Stimulated activated CD8-positive, alpha-beta memory T cell treated with anti-CD3 and anti-CD28 coated beads, Interleukin-4, amount 100 ng/mL, for 4 hours (primary cell): ENCODE data around the gene NEIL3.

ENCODE experiments used
- DNase-seq, 2 donors: peaks; one replicate each; pipeline ENCODE4 v3.0.0-alpha.2; 2020; ENCODE audit warnings: low read depth in 2 of 2, low spot score in 1 of 2

Gene NEIL3

DNA sequence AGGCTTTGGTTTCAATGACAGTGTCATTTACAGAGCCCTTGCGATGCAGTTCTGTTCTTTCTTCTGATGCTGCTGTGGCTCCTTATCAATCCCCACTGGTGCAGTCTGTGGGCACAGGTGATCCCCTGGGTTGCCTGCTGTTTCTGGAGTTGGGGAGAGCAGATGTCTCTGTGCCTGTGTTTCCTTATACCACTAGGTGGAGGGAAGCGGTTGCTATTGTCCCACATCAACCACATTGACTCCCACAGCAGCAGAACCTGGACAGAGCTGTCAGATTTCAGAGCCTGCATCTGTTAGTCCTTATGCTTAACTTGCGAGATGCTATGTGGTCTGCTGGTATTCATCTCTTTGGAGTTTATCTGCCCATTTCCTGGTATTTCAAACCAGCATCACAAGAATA is 57.7 kb downstream of the NEIL3 start:
- no peak for DNase-seq

DNA sequence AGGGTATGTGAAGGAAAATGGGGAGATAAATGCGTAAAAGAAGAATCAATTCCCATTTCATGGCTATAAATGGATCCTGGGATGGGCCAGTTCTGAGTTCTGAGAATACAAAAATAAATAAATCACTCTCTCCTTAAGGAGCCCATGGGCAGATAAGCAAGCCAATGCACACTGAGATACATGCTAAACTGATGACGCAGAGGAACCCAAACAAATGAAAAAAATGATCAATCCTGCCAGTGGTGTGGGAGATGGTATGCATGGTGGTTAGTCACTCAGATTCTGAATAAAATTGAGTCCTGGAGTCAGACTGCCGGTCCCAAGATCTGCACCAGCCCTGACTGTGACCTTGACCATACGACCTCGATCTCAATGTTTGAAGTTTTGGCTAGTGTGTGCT is 59.7 kb downstream of the NEIL3 start:
- DNase-seq: no peak

DNA sequence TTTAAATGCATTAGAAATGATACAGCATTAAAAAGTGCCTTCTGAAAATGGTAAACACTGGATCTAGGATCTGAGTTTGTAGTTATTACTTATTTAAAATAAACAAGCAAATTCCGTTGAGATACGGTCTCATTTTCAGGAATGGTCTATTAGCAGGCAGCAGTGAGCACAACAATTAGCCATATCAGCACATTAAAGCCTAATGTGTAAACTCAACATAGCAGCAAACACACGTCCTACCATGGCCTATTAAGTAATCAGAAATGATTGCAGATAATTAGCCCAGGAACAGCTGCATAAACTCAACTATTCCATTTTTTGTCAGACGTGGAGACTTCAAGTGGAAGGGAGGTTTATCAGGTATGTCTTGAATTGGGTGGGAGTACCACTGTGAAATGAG is 61.8 kb downstream of the NEIL3 start:
- DNase-seq: no peak

DNA sequence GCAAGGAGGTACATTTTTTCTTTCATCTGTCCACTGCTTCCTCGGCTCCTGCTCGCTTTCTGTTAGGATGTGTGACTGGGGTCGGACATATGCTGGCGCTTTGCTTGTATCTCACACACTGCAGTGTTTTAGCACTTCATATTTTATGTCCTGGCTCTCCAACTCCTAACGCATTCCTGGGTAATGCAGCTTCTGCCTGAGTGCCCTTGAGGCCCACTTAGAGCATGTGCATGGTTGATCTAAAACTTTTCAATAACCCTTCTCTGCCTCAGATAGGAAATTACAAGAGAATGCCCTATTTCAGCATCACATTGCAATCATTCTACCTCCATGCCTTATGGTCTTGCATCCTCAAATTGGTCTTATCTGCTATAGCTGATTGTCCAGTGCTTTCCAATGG is 65.3 kb downstream of the NEIL3 start:
- DNase-seq: no peak

DNA sequence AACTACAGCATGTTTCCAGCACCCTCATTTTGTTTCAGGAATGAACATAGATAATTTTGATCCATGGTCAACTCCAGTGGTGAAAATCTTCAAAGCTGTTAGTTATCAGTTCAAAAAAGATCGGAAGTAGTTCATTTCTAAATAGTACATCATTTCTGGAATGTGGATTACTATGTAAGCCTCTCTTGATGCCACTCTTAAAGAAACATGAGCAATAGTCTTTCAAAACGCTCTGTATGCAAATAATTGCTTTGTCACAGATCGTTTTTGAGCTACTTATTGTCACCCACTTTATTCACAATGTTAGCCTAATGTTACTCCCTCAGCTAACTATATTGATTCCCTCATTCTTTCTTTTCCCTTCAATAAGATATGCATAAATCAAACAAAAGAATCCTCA is 65.7 kb downstream of the NEIL3 start:
- no peak for DNase-seq

DNA sequence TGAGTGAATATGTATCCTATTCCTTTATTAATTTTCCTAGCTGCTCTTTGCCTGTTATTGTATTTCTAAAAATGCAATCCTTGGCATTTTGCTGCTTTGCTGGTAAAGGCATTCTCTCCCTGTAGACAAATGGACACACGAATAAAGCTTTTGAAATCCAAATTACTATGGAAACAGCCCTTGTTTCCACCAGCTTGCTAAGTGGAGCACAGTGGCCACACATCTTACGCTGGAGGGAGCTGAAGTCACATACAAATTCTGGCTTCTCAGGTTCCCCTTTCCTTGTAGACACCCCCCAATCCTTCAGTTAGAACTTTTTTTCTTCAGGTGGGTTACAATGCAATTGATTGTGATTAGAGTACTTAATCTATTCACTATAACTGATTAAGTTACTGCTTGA is 66.3 kb downstream of the NEIL3 start:
- DNase-seq: no peak

DNA sequence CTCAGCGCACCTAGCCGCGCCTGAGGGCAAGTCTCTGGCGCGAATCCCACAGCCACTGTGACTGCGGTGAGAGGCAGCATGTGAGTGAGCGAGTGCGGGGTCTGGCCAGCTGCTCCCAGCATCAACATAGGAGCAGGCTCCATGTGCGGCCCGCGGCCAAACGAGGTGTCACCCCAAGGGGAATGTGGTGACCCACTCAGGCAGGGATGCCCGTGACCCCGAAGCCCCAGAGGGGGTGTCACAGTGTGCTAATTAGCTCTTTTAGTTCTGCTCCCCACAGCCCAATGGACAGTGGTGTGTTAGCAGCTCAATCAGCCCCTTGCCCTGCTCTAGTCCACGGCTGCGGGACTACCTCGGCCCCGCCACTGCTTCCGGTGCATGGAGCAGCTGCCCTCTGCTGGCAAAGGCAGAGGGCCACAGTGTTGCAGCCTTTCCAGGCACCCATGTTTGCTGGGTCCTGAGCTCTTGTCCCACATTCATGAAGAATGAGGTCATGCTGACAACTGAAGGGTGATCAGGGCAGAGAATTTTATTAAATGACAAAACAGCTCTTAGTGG is 71.1 kb downstream of the NEIL3 start:
- DNase-seq: no peak

DNA sequence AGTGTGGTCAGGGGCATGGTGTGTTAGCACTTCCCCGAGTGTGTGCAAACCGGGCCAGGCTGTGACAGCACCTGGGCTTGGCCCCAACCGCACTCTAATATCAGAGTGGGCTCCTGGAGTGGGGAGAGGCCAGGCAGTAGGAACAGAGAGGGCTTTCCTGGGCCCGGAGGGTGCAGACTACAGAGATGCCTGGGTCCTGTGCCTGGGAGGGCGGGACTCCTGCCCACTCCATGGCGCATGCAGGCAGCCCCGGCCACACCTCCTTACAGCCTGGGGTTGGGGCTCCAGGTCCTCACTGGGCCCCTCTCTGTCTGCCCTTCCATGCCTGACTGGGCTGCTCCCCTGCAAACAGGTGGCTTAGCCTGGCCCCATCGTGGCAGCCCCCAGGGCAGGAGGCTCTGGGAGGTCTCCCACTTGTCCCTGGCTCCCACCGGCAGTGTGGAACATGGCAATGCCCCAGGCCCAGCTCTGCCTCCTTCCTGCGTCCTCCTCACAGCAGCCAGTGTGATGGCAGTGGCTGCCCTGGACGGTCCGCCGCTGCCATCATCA is 72.2 kb downstream of the NEIL3 start:
- no peak for DNase-seq

DNA sequence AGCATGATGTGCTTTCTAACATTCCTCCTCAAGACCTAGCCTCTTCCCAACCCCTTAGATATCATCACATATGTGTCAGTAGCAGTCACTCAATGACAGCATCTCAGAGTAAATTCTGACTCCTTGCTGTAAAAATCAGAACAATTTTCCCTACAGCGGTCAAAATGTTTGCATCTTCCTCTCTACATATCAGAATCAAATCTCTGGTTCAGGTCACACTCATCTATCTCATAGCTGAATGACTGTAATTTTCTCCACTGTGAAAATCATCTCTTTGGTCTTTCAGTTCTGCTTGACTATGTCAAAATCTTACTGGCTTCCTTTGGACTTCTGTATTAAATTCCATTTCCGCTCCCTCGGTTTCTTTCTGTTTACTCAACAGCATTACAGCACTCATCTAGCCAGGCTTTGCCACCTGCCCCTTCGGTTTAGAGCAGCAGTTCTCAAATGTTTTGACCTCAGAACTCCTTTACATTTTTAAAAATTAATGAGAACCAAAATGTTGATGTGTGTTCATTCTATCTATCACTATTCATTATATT is 75.3 kb downstream of the NEIL3 start:
- no peak for DNase-seq

DNA sequence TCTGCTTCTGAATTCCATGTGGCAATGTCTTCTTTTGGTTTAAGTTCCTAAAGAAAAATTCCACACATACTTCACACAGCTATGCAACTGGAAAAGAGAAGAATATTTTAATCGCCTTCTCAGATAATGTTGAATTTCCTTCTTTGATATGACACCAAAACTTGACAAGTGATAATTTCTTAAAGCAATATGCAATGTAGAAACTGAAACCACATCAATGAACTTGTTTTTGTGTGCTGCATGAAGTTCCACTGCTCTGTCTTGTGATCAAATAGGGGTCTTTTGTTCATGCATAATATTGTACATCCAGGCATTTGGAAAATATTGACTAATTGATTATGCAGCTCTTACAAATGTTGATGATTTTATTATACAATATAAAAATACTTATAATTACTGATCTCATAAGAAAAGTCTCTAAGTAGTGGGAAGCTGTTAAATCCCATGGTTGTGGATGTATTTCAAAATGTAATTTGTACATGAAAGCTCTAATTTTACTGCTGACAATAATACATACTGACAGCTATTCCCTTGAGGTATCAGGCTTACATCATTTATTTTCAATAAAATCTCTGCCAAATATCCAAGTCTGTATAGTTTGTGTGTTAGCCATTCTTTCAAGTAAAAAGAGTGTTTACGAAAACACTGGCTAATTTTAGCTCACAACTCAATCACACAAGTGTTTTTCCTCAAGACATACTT is 76.1 kb downstream of the NEIL3 start:
- DNase-seq: no peak

DNA sequence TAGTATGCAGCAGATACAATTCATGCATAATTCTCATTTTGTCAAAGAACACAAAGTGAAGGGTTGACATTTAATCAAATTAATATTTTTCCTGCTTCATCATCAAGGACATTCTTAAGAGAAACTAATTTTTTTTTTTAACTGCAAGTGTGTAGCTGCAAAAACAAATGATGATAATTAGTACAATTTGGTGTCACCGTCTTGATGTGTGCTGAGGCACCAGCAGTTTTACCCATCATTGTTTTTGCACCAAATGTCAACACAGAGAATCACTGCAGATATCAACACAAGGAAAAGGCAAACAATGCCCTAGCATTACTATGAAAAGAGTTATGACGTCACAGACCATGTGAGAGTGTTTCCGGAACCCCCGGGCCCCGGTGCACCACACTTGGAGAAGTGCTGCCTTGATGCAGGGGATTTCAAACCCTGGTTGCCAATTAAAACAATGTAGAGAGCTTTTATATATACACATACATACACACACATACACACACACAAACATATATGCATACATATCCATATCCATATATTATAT is 76.7 kb downstream of the NEIL3 start:
- DNase-seq: no peak

DNA sequence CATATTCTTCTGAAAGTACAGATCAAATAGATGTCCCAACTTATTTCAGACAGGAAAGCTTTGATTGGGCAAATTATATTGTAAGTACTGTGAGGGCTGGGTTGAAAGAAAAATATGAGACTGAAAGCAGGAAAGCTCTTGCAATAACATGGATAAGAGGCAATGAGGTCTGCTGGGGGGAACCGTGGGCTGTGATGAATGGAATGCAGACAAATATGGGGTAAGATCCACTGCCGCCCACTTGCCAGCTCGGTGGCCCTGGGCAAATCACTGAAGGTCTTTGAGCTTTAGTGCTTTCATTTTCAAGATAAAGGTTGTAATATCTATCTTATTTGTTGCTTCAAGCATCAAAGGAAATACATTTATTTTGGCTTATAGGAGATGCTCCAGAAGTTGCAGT is 81.6 kb downstream of the NEIL3 start:
- DNase-seq: no peak

DNA sequence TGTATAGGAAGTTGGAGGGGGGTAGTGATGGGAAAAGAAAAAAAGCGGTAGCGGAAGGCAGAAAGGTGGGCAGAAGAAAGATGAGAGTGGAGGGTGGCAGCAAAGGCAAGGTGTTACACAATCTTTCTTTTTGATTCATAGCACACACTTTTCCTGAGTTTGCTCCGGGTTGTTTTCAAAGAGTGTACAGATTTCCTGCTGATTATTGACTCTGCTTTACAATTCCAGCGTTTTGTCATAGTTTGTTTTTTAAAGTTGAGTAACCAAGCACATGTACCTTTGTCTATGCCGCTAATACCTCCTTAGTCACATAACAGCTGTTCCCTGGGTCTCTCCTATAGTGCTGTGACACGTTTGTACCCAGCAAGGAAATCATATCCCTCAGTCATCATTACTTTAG is 82.3 kb downstream of the NEIL3 start:
- no peak for DNase-seq

DNA sequence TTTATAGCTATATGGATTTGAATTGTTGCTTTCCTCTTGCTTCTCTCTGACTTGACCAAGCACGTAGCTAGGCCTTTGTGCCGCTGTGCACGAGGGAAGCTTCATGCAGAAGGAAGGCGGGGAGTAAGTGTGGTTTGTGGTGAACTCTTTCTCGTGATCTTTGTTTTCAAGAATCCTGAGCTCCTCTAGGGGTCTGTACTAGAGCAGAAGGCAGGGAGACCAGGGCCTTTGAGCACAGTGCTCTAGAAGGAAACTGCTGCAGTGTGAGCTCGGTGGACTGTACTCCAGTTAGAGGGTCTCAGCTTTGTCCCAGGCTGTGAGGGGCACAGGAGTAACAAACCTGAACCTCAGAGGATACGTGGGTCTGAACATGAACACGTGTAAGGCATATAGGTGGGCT is 83.6 kb downstream of the NEIL3 start:
- no peak for DNase-seq

DNA sequence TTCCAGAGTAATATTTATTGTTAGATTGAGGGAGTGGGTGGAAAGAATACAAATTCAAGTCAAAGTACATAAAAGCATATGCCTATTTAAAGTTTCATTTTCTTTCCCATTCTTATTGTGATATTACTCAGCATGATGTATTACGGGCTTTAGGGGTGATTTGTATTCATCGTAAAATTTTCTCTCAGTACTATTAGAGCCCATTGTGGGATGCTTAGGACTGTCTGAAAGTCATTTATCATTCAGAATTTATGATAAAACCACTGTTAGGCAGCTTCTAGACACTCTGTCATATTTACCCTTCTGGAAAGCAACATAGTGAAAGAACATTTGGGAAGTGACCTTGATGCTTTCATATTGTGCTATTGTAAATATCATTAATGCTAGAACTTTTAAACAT is 86.7 kb downstream of the NEIL3 start:
- DNase-seq: no peak

DNA sequence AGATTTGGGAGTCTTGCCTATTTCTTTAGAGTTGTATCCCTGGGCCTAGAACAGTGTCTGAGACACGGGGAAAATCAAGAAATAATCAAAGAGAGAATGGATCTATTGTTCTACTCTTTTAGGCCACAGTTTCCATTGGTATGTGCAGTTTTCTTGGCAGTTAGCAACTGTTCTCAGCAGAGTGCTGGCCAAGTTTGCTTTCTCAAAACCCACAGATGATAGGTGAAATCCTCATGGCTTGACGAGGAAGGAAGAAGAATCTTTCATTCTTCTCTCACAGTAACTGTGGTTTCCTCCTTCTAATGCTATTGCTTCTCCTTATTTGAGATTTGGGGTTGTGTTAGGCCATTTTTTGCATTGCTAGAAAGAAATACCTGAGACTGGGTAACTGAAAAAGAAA is 90.4 kb downstream of the NEIL3 start:
- no peak for DNase-seq

DNA sequence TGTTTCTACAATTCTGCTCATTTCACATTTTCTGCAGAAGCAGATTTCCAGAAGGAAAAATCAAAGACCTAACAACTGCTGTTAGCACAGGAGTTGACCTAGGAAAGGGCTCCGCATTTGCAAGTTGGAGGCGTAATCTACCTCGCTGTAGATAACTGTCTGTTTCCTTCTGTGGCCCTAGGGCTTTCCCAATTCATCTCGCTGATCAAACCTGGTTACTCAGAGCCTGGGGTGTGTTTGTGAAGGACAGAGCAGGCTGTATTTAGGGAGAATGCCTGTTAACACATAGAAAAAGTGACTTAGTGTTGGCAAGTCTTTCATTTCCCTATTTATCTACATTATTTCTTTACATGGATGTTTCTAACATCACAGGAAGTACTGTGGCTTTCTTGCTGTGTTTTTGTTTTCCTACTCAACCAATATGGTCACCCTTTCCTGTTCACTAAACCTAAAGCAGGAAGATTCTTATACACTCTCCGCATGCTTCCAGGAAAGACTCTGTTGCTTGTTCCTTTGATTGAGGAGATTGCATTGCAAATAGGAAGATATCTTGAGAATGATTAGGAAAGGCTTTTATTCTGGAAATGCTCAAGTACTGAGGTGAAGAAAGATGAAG is 92.1 kb downstream of the NEIL3 start:
- no peak for DNase-seq

DNA sequence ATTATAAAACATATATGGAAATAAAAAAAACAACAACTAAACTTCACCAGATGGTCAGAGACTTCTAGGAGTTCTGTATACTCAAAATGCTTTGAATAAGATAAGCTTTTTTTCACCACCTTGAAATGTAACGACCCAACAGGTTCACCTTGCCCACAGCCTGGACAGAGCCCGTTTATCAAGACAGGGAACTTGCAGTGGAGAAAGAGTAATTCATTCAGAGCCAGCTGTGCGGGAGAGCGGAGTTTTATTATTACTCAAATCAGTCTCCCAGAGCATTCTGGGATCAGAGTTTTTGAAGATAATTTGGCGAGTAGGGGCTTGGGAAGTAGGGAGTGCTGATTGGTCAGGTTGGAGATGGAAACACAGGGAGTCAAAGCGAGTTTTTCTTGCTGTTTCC is 94.1 kb downstream of the NEIL3 start:
- no peak for DNase-seq

DNA sequence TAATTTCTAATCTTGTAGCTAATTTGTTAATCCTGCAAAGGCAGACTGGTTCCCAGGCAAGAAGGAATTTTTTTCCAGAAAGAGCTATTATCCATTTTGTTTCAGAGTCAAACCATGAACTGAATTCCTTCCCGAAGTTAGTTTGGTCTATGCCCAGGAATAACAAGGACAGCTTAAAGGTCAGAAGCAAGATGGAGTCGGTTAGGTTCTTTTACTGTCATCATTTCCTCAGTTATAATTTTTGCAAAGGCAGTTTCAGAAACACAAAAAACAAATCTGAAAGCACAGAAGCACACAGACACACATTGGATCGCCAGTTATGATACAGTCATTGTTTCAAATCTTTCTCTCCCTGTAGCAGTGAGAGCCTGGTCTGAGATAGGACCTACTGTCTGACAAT is 94.7 kb downstream of the NEIL3 start:
- no peak for DNase-seq

DNA sequence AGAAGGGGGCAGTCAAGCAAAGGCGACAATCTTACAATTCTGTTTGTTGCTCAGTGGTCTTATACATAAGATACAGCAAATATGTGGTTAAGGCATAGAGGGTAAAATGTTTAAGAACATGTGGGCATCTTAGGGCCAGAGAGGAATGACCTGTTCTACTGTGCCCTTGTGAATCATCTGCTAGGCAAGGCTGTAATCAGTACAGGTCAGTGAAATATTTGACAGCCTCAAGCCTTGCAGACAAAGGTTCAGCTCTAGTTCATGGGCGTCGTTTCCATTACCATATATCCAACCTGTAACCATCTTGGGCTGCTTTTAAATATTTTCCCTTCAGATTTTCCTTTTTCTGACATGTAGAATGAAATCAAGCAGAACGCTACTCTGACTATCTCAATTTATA is 95.3 kb downstream of the NEIL3 start:
- no peak for DNase-seq

DNA sequence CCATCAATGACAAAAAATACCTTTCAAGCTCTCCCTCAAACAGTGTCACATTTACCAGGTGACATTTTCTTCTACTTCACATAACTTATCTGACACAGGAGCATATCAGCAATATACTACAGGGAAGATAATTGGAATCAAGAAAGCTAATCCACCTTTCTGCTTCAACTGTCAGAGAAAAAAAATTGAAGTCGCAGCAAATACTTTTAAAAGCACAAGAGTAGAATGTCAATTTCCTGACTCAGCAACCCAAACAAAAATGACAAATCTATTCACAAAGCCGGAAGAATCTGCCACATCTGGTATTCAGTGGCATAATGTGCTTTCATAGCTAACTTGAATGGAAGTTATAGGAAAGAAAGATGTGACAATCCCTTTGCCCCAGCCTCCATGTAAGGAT is 95.8 kb downstream of the NEIL3 start:
- DNase-seq: no peak

DNA sequence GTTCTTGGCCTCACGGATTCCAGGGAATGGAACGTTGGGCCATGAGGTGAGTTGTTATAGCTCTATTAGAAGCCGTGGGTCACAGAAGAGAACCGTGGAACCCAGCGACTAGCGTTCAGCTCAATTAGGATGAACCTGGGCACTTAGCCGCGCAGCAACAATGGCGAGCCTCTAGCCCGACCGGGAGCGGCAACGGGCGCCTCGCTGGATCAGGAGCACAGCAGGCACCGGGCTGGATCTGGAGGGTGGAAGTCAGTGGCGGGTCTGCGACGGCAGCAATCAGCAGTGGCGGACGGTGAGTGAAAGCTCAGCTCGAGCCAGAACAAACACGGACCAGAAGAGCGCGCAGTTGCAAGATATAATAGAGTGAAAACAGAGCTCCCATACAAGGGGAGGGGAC is 98.3 kb downstream of the NEIL3 start:
- no peak for DNase-seq
